Measurements from ENCODE around the gene CCDC8.
"Not testable (repeated sequence)": the region's sequence is repeated elsewhere in the genome, so short reads cannot be mapped to it uniquely, and the experiment has no call there.

The CCDC8 gene

GRCh38 chr19:46428239-46429135 is 15.1 kb upstream of the CCDC8 start, which contains the start of gene PNMA8C:
PNMA8C (minus strand) TSS chr19:46428936; CDS start chr19:46428359, 577 bp downstream.
- peak; percentile 60 to 69 for DNase-seq

- no peak for DNase-seq
Measured at GRCh38 chr19:46427518-46428045, 14.2 kb upstream of the CCDC8 start.

- DNase-seq = peak in 1 of 2 donors; percentile 22
Measured at GRCh38 chr19:46426506-46427162, 13.3 kb upstream of the CCDC8 start.

GRCh38 chr19:46426035-46426505 is 12.7 kb upstream of the CCDC8 start:
- no peak for DNase-seq

- DNase-seq = no peak
Measured at GRCh38 chr19:46423188-46423587, 9.8 kb upstream of the CCDC8 start.

GRCh38 chr19:46422344-46422743 is 9.0 kb upstream of the CCDC8 start:
- no peak for DNase-seq

GRCh38 chr19:46420056-46420455 is 6.7 kb upstream of the CCDC8 start:
- no peak for DNase-seq

GRCh38 chr19:46415804-46416709 is 2.7 kb upstream of the CCDC8 start:
- peak in 1 of 2 donors; percentile 11 for DNase-seq

- DNase-seq = not testable (repeated sequence)
Measured at GRCh38 chr19:46414899-46415298, 1.5 kb upstream of the CCDC8 start.

- DNase-seq = no peak
Measured at GRCh38 chr19:46412650-46413261, 608 bp downstream of the CCDC8 start.

- DNase-seq = no peak
Measured at GRCh38 chr19:46411925-46412649, 1.3 kb downstream of the CCDC8 start.

- no peak for DNase-seq
Measured at GRCh38 chr19:46411088-46411924, 2.1 kb downstream of the CCDC8 start.

- no peak for DNase-seq
Measured at GRCh38 chr19:46410205-46411087, 2.9 kb downstream of the CCDC8 start.

GRCh38 chr19:46409191-46409590 is 4.2 kb downstream of the CCDC8 start:
- no peak for DNase-seq

GRCh38 chr19:46408664-46409039 is 4.7 kb downstream of the CCDC8 start:
- no peak for DNase-seq

- DNase-seq = no peak
Measured at GRCh38 chr19:46407856-46408663, 5.3 kb downstream of the CCDC8 start.

- DNase-seq = no peak
Measured at GRCh38 chr19:46406976-46407375, 6.4 kb downstream of the CCDC8 start.

- peak in 1 of 2 donors; percentile 11 for DNase-seq
Measured at GRCh38 chr19:46404753-46405468, 8.5 kb downstream of the CCDC8 start.
